TTC549 (cell line): Measurements from ENCODE around the gene TBR1.

Source experiments
- FAIRE-seq: peaks from 2 replicates; lab custom pipeline; 2012; peaks lifted over from hg19 to GRCh38; lab: Jason Lieb, UNC

The TBR1 gene

GRCh38 chr2:161415034-161415986 lies 787 bp upstream of the TBR1 start:
- FAIRE-seq, result no peak

DNA sequence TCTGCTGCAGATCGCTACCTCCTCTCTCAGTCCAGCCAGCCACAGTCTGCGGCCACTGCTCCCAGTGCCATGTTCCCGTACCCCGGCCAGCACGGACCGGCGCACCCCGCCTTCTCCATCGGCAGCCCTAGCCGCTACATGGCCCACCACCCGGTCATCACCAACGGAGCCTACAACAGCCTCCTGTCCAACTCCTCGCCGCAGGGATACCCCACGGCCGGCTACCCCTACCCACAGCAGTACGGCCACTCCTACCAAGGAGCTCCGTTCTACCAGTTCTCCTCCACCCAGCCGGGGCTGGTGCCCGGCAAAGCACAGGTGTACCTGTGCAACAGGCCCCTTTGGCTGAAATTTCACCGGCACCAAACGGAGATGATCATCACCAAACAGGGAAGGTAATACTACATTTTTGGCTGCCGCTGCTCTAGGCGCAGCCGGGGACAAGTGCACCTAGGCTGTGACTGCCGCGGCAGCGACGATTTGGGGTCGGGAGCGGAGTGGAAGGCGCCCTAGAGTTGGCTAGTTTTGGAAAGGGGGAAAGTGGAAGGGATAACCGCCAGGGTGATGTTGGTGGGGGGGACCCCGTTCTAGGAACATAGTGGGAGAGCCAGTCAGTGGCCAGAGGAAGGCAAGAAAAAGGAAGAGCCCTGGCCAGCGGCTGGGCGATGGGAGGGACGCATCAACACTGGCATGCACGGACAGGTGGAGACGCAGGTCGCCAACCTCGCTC lies 776 bp downstream of the TBR1 start:
- no peak for FAIRE-seq

DNA sequence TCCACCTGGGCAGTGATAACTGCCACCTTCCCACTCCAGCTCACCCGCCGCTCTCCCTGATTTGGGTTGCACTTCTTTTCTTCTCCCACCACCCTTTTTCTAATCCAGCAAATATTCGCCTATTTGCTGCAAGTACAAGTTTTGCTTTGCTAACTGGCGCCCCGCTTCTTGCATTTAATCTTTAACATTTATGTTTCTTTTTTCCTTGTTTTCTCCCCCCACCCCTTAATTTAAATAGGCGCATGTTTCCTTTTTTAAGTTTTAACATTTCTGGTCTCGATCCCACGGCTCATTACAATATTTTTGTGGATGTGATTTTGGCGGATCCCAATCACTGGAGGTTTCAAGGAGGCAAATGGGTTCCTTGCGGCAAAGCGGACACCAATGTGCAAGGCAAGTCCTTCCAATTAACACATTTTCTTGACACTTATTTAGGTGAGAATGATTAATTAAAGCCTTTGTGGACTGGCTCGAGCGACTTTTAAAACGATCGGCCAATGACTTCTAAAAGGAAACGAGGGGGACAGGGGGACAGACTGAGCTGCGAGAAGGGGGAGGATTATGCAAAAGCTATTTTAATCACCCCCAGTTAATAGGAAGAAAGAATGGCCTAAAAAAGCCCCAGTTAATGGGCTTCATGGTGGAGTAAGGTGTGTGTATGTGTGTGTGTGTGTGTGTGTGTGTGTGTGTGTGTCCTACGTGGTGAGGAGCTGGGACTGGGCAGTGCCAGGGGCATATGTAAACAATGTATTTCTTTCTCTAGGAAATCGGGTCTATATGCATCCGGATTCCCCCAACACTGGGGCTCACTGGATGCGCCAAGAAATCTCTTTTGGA lies 1.6 kb downstream of the TBR1 start:
- FAIRE-seq, result no peak

DNA sequence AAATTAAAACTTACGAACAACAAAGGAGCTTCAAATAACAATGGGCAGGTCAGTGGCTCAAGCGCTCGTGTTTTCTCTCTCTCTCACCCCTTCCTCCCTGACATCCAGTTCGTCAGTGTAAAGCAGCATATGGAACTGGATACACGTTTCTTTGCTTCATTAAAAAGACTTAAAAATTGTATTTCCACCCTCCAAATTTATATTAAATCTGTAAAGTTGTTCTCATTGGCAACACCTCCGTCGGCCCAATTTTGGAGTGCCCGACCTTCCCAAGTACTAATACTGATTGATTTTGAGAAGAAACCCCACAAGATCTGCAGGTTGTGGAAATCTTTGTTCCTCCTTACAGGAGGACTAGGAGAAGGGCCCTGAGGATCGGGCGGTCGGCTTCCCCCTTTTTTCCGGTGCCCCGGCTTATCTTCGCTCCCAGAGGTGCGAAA lies 2.2 kb downstream of the TBR1 start:
- no peak for FAIRE-seq

DNA sequence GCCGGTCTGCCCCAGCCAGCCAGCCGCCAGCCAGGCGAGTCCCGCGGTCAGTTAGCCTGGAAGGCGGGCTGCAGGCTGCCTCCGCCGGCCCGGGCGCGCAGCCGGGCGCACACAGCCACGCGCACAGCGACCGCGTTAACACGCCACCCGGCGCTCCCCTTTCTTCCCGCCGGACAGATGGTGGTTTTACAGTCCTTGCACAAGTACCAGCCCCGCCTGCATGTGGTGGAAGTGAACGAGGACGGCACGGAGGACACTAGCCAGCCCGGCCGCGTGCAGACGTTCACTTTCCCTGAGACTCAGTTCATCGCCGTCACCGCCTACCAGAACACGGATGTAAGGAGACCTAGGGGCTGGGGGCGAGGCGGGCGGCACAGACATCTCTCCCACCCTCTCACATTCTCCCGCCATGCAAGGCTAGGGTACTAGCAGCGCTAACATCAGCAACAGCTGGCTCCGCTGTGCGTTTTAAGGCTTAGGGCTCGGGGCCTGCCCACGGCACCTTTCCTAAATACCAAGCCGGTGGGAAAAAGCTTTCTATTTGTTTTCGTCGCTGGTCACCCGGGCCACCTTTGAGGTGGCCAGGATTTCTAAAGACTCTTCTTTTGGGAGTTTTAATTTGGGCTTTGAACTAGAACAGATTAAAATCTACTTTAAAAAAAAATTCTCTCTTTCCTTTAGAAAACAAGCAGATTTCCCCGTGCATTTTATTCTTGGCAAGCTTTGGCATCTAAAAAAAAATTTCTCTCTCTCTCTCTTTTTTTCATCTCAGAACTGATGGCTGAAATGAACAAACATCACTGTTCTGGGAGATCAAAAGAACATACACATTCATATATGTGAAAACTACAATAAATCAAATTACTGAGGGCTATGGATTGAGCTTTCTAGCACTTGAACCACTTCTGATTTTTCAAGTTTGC lies 2.9 kb downstream of the TBR1 start:
- no peak for FAIRE-seq

DNA sequence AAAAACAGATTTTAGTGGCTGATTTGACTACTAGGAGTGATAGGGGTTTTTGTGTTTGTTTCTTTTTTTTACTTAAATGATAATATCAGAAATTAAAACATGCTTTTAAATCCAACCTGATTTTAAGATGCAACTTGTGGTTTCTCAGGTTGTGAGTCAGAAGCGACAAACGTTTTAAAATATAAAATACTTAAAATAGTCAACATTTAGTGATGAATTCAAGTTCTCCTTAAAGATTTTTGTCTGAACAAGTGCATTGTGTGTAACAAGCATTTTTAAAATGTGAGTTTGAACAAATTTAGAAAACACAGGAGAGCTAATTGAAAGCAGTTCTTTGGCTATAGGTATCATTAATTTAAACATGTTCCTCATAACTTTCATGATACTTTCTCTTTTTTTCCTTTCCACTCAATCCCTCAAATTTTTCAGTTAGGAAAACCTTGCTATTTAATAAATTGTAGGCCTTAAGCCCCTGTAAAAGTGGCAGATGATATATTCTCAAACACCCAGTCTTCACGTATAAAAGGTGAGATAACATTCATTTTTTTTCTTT lies 3.6 kb downstream of the TBR1 start:
- no peak for FAIRE-seq

DNA sequence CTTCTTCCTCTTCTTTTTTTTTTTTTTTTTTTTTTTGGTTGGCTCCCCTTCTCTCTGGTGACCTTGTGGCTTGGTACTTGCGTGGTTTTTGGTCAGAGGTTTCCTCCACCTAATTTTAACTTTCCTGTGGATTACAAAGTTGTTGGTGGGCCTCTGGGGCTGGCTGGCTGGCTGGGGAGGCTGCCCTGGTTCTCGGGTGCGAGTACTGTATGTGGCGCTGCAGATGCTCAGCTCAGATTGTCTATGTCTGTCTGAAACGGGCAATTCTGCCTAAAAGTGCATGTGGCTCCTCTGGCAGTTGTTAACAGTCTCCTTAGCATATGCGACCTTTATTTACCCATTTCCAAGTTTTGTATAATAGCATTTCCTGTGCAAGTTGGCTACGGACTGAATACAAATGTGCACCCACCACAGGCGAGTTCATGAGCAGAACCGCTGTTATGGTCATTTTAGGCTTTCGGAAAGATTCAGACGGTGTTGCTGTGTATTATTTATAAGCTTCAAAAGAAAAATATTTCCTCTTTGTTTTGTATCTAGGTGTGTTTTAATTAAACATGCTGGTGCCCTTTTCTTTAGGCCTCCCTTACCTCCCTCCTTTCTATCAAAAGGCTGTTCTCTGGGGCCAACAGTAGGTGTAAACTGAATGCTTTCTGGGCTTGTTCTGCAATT lies 4.4 kb downstream of the TBR1 start:
- no peak for FAIRE-seq

DNA sequence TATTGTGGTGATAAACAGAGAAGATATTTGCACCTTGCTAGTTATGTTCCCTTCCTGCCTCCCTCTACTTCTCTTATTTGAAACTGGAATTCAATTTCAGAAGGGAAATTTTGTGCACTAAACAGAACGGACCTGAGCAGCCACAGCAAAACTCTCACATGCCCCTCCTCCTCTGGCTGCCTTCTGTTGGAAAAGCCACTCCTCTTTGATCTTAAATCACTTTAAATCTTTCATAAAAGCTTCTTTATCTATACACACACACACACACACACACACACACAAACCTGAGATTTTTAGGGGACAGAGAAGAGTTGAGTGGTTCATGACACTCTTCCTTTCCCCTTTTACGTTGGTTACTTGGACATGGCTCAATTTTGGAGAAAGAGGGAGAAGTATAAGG lies 5.6 kb downstream of the TBR1 start:
- FAIRE-seq, result no peak

GRCh38 chr2:161422816-161423403 lies 6.8 kb downstream of the TBR1 start:
- FAIRE-seq, result no peak

DNA sequence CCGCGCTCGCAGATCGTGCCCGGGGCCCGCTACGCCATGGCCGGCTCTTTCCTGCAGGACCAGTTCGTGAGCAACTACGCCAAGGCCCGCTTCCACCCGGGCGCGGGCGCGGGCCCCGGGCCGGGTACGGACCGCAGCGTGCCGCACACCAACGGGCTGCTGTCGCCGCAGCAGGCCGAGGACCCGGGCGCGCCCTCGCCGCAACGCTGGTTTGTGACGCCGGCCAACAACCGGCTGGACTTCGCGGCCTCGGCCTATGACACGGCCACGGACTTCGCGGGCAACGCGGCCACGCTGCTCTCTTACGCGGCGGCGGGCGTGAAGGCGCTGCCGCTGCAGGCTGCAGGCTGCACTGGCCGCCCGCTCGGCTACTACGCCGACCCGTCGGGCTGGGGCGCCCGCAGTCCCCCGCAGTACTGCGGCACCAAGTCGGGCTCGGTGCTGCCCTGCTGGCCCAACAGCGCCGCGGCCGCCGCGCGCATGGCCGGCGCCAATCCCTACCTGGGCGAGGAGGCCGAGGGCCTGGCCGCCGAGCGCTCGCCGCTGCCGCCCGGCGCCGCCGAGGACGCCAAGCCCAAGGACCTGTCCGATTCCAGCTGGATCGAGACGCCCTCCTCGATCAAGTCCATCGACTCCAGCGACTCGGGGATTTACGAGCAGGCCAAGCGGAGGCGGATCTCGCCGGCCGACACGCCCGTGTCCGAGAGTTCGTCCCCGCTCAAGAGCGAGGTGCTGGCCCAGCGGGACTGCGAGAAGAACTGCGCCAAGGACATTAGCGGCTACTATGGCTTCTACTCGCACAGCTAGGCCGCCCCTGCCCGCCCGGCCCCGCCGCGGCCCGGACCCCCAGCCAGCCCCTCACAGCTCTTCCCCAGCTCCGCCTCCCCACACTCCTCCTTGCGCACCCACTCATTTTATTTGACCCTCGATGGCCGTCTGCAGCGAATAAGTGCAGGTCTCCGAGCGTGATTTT lies 7.6 kb downstream of the TBR1 start:
- FAIRE-seq, result no peak

DNA sequence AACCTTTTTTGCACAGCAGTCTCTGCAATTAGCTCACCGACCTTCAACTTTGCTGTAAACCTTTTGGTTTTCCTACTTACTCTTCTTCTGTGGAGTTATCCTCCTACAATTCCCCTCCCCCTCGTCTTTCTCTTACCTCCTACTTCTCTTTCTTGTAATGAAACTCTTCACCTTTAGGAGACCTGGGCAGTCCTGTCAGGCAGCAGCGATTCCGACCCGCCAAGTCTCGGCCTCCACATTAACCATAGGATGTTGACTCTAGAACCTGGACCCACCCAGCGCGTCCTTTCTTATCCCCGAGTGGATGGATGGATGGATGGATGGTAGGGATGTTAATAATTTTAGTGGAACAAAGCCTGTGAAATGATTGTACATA lies 8.3 kb downstream of the TBR1 start:
- FAIRE-seq, result no peak

DNA sequence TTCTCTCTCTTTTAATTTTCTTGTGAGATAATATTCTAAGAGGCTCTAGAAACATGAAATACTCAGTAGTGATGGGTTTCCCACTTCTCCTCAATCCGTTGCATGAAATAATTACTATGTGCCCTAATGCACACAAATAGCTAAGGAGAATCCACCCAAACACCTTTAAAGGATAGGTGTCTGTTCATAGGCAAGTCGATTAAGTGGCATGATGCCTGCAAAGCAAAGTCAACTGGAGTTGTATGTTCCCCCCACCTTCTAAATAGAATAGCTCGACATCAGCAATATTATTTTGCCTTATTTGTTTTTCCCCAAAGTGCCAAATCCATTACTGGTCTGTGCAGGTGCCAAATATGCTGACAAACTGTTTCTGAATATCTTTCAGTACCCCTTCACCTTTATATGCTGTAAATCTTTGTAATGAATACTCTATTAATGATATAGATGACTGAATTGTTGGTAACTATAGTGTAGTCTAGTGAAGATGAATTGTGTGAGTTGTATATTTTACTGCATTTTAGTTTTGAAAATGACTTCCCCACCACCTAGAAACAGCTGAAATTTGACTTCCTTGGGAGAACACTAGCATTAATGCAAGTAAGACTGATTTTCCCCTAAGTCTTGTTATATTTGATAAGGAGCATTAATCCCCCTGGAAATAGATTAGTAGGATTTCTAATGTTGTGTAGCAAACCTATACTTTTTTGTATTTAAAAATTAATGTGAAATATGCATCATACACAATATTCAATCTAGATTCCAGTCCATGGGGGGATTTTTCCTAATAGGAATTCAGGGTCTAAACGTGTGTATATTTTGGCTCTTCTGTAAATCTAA lies 9.0 kb downstream of the TBR1 start:
- FAIRE-seq, result no peak

- no peak for FAIRE-seq
These were observed 9.8 kb downstream of the TBR1 start for GRCh38 chr2:161425728-161426454.

GRCh38 chr2:161426455-161426921 lies 10.4 kb downstream of the TBR1 start:
- FAIRE-seq, result no peak

DNA sequence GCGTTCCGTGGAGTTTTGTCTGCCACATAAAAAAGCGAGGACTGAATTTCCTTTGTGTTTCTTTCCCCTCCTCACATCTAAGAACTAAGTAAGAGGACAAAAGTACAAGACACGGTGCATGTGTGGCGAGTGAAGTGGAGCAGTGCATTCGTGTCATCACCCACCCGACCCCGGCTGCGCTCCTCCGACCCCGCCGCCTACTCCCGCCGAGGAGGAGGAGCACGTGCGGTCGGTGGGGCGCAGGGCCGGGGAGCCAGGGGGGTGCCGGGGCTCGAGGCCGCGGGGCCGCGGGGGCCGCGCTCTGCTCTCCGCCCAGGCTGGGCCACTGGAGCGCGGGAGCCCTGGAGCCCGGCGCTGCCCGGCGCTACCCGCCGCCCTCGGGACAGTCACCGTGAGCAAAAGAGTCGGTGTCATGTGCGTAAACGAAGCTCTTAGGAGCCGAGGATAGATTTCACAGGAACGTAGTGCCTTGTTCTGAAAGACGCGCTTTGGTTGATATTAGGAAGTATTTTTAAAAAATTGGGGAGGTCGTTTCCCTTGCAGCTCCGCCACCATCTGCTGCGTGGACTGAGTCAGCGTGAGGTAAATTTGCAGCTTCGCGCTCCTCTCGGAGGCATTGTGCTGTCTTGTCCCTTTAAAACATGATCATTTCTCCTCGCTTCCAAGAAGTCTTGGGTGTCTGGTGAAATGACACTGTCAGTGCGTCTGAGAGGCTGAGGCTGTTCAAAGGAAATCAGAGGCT lies 11.0 kb downstream of the TBR1 start:
- no peak for FAIRE-seq
